HG02798 (cell line): ENCODE results near the gene MSI2.

Experiments
- ATAC-seq: cut with Tn5 transposase; IDR thresholded peaks from one replicate; pipeline ENCODE4 v1.9.1; 2021; ENCODE audit warnings: mild to moderate bottlenecking; ENCODE audit not compliant: unreplicated experiment, poor library complexity

MSI2 gene

GRCh38 chr17:57269052-57269451, 12.7 kb downstream of the MSI2 start:
- no peak for ATAC-seq

GRCh38 chr17:57269598-57270255, 13.4 kb downstream of the MSI2 start:
- no peak for ATAC-seq

- no peak for ATAC-seq
Measured at GRCh38 chr17:57270801-57271245, 14.5 kb downstream of the MSI2 start.

- no peak for ATAC-seq
Measured at GRCh38 chr17:57271821-57272220, 15.5 kb downstream of the MSI2 start.

GRCh38 chr17:57273490-57273889, 17.2 kb downstream of the MSI2 start:
- no peak for ATAC-seq

GRCh38 chr17:57274162-57274561, 17.8 kb downstream of the MSI2 start:
- no peak for ATAC-seq

- no peak for ATAC-seq
Measured at GRCh38 chr17:57275071-57275764, 18.9 kb downstream of the MSI2 start.

- ATAC-seq, result no peak
Measured at GRCh38 chr17:57276621-57277020, 20.3 kb downstream of the MSI2 start.

- no peak for ATAC-seq
Measured at GRCh38 chr17:57277923-57278604, 21.7 kb downstream of the MSI2 start.

GRCh38 chr17:57278740-57279387, 22.5 kb downstream of the MSI2 start:
- ATAC-seq, result no peak

GRCh38 chr17:57279432-57279831, 23.1 kb downstream of the MSI2 start:
- ATAC-seq, result no peak

- no peak for ATAC-seq
Measured at GRCh38 chr17:57281887-57282286, 25.6 kb downstream of the MSI2 start.

GRCh38 chr17:57282296-57282695, 26.0 kb downstream of the MSI2 start:
- ATAC-seq, result no peak

GRCh38 chr17:57283203-57283971, 27.1 kb downstream of the MSI2 start:
- no peak for ATAC-seq

- no peak for ATAC-seq
Measured at GRCh38 chr17:57284583-57284982, 28.3 kb downstream of the MSI2 start.

GRCh38 chr17:57284984-57285646, 28.8 kb downstream of the MSI2 start:
- peak; percentile 73 for ATAC-seq

- ATAC-seq, result no peak
Measured at GRCh38 chr17:57285701-57286100, 29.4 kb downstream of the MSI2 start.

- ATAC-seq, result no peak
Measured at GRCh38 chr17:57286399-57287105, 30.2 kb downstream of the MSI2 start.
